ENCODE results near the gene ZIC1. TPM values are rescaled to one million over a fixed set of nuclear protein-coding genes. Genes with fewer than 3 reads are reported as not detected.

The ZIC1 gene
- total and polyA plus RNA-seq, 2 of the 13 experiments (the other 11 are each of a cell fraction or from before 2014, with no cell fraction given), result not detected

DNA sequence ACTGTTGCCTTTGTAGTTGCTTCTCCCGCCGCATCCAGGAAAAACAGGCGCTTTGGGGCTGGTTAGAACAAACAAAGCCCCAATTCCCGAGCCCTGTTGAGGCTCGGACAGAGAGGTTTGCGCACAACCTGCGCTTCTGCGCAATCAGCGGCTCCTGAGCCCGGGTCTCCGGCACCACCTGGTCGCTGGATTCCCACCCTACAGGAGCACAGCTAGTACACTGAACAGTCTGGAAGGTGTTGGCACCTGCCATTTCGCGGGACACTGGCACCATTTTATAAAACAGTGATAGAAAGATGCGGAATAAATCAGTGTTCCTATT is 16.6 kb upstream of the ZIC1 start:
- 32% methylated on average over 5 of the region's 15 CpGs for WGBS (ENCODE audit: low lambda C conversion rate)
- Histone ChIP-seq H3K4me3 (replicated peaks in 1 of 3; ENCODE audit: insufficient read depth in 1 of 3, low read depth in 2 of 3, low read length in 3 of 3) (no peak overlapping the region), H2AFZ (ENCODE audit: low read length) (no peak overlapping the region), H3K9me3 (ENCODE audit: low read length) (no peaks in the 10 kb centered on the region), H3K4me1 (ENCODE audit: insufficient read depth, low read length) (no peaks in the 10 kb centered on the region), H3K79me2 (ENCODE audit: insufficient read depth, low read length) (no peaks in the 10 kb centered on the region), H4K20me1 (ENCODE audit: insufficient read depth, low read length) (no peaks in the 10 kb centered on the region), H3K36me3 (replicated peaks in 1 of 2; ENCODE audit: control insufficient read depth in 1 of 2, insufficient read depth in 2 of 2, low read length in 2 of 2) (no peaks in the 10 kb centered on the region), H3K4me2 (ENCODE audit: low read depth, low read length) (no peak overlapping the region), H3K27ac (ENCODE audit: extremely low read length, insufficient read depth, low read length) (no peak overlapping the region), H3K27me3 (ENCODE audit: control insufficient read depth in 1 of 2, insufficient read depth in 2 of 2, low read length in 2 of 2) (peaks cover 0 to 31% of the 10 kb centered on the region in 2 experiments), H3K9ac (ENCODE audit: insufficient read depth, low read depth, low read length) (no peak overlapping the region)
- no peak for FAIRE-seq
- ATAC-seq, result no peak
- in situ Hi-C loops (cut with HindIII; ENCODE audit: extremely low pct_ligation_motif_present, low pct_unique_long_range_greater_than_20kb), result no loop called here
- CTCF ChIA-PET (ENCODE audit: low intra/inter-chr PET ratio, low total read pairs), result no interaction called here
- POLR2A ChIA-PET, result no interaction called here
- DNase-seq (ENCODE audit: low spot score), result no peak
- TF ChIP-seq RAD21 (CRISPR knock-in tag; IDR thresholded peaks at IDR 0.05), result no peak
- TF ChIP-seq ZNF160 (CRISPR knock-in tag; IDR thresholded peaks at IDR 0.05), result no peak
- TF ChIP-seq SMAD3 (CRISPR knock-in tag; IDR thresholded peaks at IDR 0.05), result no peak
- no peak for TF ChIP-seq RNF219 (CRISPR knock-in tag; IDR thresholded peaks at IDR 0.05)
- intact Hi-C loops (cut with micrococcal nuclease; ENCODE audit: unreplicated experiment), result no loop called here
- BruUV-seq (replicated peaks), result no TSS peak

DNA sequence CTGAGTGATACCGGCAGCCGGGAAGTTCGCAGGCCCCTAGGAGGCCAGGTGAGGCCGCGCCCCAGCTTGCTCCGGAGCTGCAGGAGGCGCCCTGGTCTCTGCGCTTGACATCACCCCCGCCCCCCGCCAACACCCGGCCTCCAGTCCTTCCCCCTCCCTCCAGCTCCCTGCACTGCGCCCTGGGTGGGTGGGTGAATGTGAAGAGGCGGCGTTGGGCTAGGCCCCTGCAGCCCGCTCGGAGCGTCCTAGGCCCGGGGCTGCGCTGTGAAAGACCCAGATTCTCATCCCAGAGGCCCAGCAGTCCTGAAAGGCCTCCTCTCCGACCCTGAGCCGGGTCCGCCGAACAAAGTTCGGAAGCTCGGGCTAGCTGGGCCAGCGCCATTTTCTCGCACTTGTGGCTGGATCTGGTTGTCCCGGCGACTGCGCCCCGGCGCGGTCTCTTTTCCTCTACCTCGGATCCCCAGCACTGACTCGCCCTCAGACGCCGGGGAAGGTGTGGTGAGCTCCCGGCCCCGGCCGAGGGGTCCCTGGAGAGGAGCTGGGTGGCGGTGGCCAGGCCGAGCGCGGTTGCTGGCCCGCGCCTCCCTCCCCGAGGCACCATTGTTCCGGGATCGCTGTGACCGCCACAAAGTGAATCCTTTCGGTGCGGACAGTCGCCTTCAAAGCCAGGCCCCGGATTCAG is 15.8 kb upstream of the ZIC1 start:
- H3K4me2 ChIP-seq (ENCODE audit: low read depth, low read length), result no peak overlapping the region
- no peak for FAIRE-seq
- CTCF ChIA-PET (ENCODE audit: low intra/inter-chr PET ratio, low total read pairs), result no interaction called here

More for the DNA sequence above, 15.8 kb upstream of the ZIC1 start:
- H3K4me3 ChIP-seq (replicated peaks in 1 of 3; ENCODE audit: insufficient read depth in 1 of 3, low read depth in 2 of 3, low read length in 3 of 3), result no peak overlapping the region
- in situ Hi-C loops (cut with HindIII; ENCODE audit: extremely low pct_ligation_motif_present, low pct_unique_long_range_greater_than_20kb), result no loop called here
- no peaks in the 10 kb centered on the region for H3K36me3 ChIP-seq (replicated peaks in 1 of 2; ENCODE audit: control insufficient read depth in 1 of 2, insufficient read depth in 2 of 2, low read length in 2 of 2)
- DNase-seq (ENCODE audit: low spot score) (no peak), ATAC-seq (no peak)
- H3K9ac ChIP-seq (ENCODE audit: insufficient read depth, low read depth, low read length), result no peak overlapping the region
- peaks cover 1 to 29% of the 10 kb centered on the region in 2 experiments for H3K27me3 ChIP-seq (ENCODE audit: control insufficient read depth in 1 of 2, insufficient read depth in 2 of 2, low read length in 2 of 2)
- no peak for TF ChIP-seq REL (CRISPR knock-in tag; conservative IDR thresholded peaks at IDR 0.05)
- TF ChIP-seq MATR3 (CRISPR knock-in tag; IDR thresholded peaks at IDR 0.05), result no peak
- no peak for TF ChIP-seq KAT2B (IDR thresholded peaks at IDR 0.05; ENCODE audit: borderline replicate concordance, low read depth, low read length)
- BruUV-seq (replicated peaks), result no TSS peak
- no peak overlapping the region for H2AFZ ChIP-seq (ENCODE audit: low read length)
- 78% methylated on average over 43 of the region's 54 CpGs for WGBS (ENCODE audit: low lambda C conversion rate)
- intact Hi-C loops (cut with micrococcal nuclease; ENCODE audit: unreplicated experiment), result no loop called here
- H4K20me1 ChIP-seq (ENCODE audit: insufficient read depth, low read length), result no peaks in the 10 kb centered on the region
- no peaks in the 10 kb centered on the region for H3K79me2 ChIP-seq (ENCODE audit: insufficient read depth, low read length)
- POLR2A ChIA-PET, result no interaction called here
- H3K27ac ChIP-seq (ENCODE audit: extremely low read length, insufficient read depth, low read length), result no peak overlapping the region
- no peaks in the 10 kb centered on the region for H3K4me1 ChIP-seq (ENCODE audit: insufficient read depth, low read length)
- H3K9me3 ChIP-seq (ENCODE audit: low read length), result no peaks in the 10 kb centered on the region
